IPS-18c (cell line): ENCODE results near the gene PRDM15.

ENCODE experiments used
- H3K4me3 ChIP-seq: 2 replicates; pipeline ENCODE4 v1.7.0; 2013; ENCODE audit warnings: low read depth, mild to moderate bottlenecking, low read length, moderate library complexity; ENCODE audit not compliant: insufficient read depth
- H3K9me3 ChIP-seq: one replicate; pipeline ENCODE4 v1.6.1; 2013; ENCODE audit warnings: mild to moderate bottlenecking, low read length, moderate library complexity; ENCODE audit not compliant: control insufficient read depth, insufficient read depth

Gene PRDM15

GRCh38 chr21:41874611-41875010 lies 4.5 kb downstream of the PRDM15 start:
- no peak overlapping the region for H3K4me3 ChIP-seq
- H3K9me3 ChIP-seq, result no peaks in the 10 kb centered on the region

DNA sequence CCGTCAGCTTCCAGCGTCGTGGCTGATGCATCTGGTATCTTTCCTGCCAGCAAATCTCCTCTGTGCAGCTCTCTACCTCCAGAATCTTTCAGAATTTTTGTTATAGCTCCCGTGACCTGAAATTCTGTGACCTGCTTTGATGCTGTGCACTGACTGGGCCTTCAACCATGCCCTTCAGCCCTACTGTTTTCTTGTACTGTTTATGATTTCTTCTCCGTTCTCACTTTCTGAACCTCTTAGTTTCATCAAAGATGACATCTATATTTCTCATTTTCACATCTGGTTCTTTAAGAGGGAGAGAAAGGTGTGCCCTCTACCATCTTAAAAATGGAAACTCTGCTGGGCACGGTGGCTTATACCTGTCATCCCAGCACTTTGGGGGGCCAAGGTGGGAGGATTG lies 5.7 kb downstream of the PRDM15 start:
- no peak overlapping the region for H3K4me3 ChIP-seq
- no peaks in the 10 kb centered on the region for H3K9me3 ChIP-seq

GRCh38 chr21:41873005-41873404 lies 6.1 kb downstream of the PRDM15 start:
- H3K4me3 ChIP-seq, result no peak overlapping the region
- H3K9me3 ChIP-seq, result no peaks in the 10 kb centered on the region

DNA sequence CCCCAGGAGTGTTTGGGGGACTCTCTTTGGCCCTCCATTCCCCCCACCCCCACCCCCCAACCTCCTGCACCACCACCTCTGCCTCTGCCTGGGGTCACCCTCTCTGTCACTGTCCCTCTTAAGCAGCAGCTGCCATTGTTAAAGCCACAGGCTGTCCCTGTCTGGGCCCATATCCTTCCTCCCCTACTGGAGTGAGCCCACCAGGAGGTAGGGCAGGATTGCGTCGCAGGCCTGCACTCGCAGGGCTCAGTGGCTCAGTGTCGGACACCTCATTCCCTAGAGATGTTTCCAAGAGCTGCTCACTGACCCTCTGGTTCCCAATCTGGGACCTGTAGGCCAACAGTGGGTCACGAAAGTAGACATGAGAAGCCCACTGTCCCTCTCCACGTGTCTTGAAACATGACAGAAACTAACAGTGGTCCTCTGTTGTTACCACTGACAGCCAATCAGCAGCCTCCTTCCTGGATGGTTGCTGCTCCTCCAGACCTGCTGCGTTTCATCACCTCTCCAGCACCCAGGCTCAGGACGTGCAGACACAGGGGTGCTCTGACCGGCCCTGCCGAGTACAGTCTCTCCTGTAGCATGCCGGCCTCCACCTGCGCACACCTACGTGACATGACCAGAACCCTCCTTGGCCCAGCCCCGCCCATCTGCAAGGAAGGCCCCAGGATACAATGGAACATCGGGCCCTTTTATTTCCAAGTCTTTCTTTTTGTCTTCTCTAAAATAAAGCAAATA lies 7.7 kb downstream of the PRDM15 start:
- Histone ChIP-seq H3K4me3 (no peak overlapping the region), H3K9me3 (no peaks in the 10 kb centered on the region)

GRCh38 chr21:41869771-41870170 lies 9.4 kb downstream of the PRDM15 start:
- H3K9me3 ChIP-seq, result no peaks in the 10 kb centered on the region
- no peak overlapping the region for H3K4me3 ChIP-seq

DNA sequence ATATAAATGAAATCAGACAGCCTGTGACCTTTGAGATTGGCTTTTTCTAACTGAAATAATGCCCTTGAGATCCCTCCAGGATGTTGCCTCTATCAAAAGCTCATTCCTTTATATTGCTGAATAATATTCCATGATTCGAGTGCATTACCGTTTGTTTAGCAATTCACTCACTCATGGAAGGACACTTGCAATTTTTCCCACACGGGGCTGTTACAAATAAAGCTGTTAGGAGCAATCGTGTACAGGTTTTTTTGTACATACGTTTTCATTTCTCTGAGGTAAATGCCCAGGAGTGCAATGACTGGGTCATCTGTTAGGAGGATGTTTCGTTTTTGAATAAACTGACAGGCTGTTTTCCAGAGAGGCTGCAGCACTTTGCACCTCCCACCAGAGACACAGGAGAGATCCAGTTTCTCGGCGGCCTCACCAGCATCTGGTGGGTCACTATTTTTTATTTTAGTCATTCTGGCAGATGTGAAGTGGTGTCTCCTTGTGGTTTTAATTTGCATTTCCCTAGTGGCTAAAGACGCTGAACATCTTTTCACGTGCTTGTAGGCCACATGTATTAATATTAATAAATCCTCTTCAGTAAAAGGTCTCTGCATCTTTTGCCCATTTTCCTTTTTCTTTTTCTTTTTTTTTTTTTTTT lies 11.0 kb downstream of the PRDM15 start:
- Histone ChIP-seq H3K4me3 (no peak overlapping the region), H3K9me3 (peaks cover 3% of the 10 kb centered on the region)

GRCh38 chr21:41867313-41867712 lies 11.8 kb downstream of the PRDM15 start:
- Histone ChIP-seq H3K9me3 (peaks cover 3% of the 10 kb centered on the region), H3K4me3 (no peak overlapping the region)

GRCh38 chr21:41866274-41866809 lies 12.8 kb downstream of the PRDM15 start:
- Histone ChIP-seq H3K4me3 (no peak overlapping the region), H3K9me3 (peaks cover 3% of the 10 kb centered on the region)

- peaks cover 5% of the 10 kb centered on the region for H3K9me3 ChIP-seq
- no peak overlapping the region for H3K4me3 ChIP-seq
These were observed 14.0 kb downstream of the PRDM15 start for GRCh38 chr21:41865002-41865777.

DNA sequence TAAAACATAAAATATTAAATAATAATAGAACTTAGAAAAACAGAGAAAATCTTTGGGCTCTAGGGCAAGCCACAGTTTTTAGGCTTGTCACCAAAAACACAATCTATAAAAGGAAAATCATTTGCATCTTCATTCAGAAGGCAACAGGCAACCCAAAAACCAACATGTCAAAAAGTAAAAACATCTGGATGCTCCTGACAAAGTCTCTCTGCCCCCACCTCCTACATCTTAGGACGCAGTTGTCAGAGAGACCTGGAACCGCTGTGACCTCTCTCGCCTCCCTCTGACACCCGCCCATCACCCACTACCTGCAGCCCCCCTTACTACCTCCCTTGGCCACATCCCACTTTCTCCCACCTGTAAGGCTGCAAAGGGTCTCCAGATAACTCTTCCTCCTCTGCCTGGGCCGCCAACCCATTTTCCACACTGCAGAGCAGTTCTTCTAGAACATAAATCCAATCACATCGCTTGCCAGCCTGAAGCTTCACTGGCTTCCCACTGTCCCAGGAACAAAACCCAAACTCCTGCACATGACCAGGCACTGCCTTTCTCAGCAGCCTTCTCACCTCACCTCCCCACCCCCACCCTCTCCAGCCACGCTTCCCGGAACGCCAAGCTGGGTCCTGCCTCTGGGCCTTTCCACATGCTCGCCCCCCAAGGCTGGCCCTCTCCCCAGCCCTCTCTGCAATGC lies 14.7 kb downstream of the PRDM15 start:
- Histone ChIP-seq H3K9me3 (peaks cover 5% of the 10 kb centered on the region), H3K4me3 (no peak overlapping the region)

- H3K4me3 ChIP-seq, result no peak overlapping the region
- H3K9me3 ChIP-seq, result peaks cover 5% of the 10 kb centered on the region
These were observed 15.8 kb downstream of the PRDM15 start for GRCh38 chr21:41863439-41863740.

- Histone ChIP-seq H3K9me3 (peaks cover 5% of the 10 kb centered on the region), H3K4me3 (no peak overlapping the region)
These were observed 17.2 kb downstream of the PRDM15 start for GRCh38 chr21:41861987-41862386.

GRCh38 chr21:41861255-41861654 lies 17.9 kb downstream of the PRDM15 start:
- Histone ChIP-seq H3K4me3 (no peak overlapping the region), H3K9me3 (peaks cover 5% of the 10 kb centered on the region)

GRCh38 chr21:41859297-41859980 lies 19.7 kb downstream of the PRDM15 start:
- Histone ChIP-seq H3K4me3 (no peak overlapping the region), H3K9me3 (peaks cover 3% of the 10 kb centered on the region)

DNA sequence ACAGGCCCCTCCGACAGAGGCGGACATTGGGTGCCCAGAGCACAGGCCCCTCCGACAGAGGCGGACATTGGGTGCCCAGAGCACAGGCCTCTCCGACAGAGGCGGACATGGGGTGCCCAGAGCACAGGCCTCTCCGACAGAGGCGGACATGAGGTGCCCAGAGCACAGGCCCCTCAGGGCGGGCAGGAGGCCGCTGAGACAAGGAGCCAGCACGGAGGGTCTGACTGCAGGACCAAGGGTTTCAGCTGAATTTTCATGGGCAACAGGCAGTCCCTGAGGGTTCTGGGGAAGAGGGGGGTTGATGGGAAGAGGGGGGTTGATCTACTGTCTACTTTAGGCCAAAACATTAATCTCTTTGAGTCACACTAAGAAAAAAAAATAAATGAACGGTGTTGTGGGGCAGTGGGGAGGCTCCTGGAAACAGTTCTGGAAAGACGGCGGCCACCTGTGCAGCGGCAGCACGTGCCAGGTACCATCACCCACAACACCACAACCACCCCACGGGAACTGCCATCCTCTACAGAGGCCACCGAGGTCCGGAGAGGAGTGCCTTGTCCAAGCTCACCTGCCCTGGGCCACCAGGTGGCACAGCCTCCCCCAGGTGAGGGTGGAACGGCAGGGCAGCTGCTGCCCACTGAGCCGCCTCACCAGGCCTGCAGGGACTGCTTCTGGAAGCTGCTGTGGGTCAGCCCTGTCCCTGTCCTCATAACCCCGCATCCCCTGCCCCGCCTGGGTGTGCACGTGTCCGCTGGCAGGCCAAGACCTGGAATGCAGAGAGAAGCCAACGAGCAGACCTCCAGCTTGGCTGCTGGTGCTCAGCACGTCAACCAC lies 20.5 kb downstream of the PRDM15 start:
- H3K9me3 ChIP-seq, result peaks cover 2% of the 10 kb centered on the region
- H3K4me3 ChIP-seq, result no peak overlapping the region

DNA sequence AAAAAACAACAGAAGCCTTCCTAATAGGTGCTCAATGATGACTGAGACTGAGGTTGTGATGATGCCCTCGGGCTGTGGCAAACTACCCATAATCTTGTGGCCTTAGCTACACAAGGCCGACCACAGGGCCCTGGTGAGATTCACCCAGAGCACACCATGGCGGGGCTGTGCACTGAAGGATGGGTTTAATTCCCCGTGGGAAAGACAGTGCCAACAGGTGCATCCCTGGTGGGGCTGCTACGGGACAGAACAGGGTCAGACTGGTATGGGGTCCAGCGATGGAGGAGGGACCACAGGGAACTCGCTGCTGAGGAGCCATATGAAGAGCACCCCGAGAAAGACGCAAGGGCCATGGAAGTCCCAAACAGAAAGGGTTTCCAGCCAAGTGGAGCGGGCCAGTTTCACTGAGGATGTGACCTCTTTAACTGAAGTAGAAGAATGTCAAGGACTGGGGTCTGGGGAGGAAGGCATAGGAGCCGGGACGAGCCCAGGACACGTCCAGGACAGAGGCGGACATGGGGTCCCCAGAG lies 21.3 kb downstream of the PRDM15 start:
- H3K9me3 ChIP-seq, result peaks cover 2% of the 10 kb centered on the region
- H3K4me3 ChIP-seq, result no peak overlapping the region
